ENCODE measurements around the gene ZBED4.
"Not testable (repeated sequence)": the region's sequence is repeated elsewhere in the genome, so short reads cannot be mapped to it uniquely, and the experiment has no call there.

Gene ZBED4

GRCh38 chr22:49827271-49827852, 26.3 kb upstream of the ZBED4 start:
- no peak for DNase-seq (ENCODE audit: low read depth in 2 of 2)

- DNase-seq (ENCODE audit: low read depth in 2 of 2), result peak; percentile 43 to 53
Observed at GRCh38 chr22:49827853-49828598, 25.6 kb upstream of the ZBED4 start, which contains the start of gene BRD1. Gene BRD1 (minus strand): TSS chr22:49827873. CDS start chr22:49824317, 3,556 bp downstream.

- DNase-seq (ENCODE audit: low read depth in 2 of 2), result no peak
Observed at GRCh38 chr22:49828599-49828965, 25.1 kb upstream of the ZBED4 start.

- DNase-seq (ENCODE audit: low read depth in 2 of 2), result no peak
Observed at GRCh38 chr22:49829044-49829853, 24.4 kb upstream of the ZBED4 start.

GRCh38 chr22:49833340-49834007, 20.2 kb upstream of the ZBED4 start:
- no peak for DNase-seq (ENCODE audit: low read depth in 2 of 2)

GRCh38 chr22:49838771-49839717, 14.6 kb upstream of the ZBED4 start:
- peak; percentile 75 to 79 for DNase-seq (ENCODE audit: low read depth in 2 of 2)

GRCh38 chr22:49845241-49845640, 8.4 kb upstream of the ZBED4 start:
- DNase-seq (ENCODE audit: low read depth in 2 of 2), result no peak

- DNase-seq (ENCODE audit: low read depth in 2 of 2), result no peak
Observed at GRCh38 chr22:49845666-49846459, 7.8 kb upstream of the ZBED4 start.

- DNase-seq (ENCODE audit: low read depth in 2 of 2), result no peak
Observed at GRCh38 chr22:49847751-49848689, 5.6 kb upstream of the ZBED4 start.

GRCh38 chr22:49848690-49849160, 4.9 kb upstream of the ZBED4 start:
- no peak for DNase-seq (ENCODE audit: low read depth in 2 of 2)

- DNase-seq (ENCODE audit: low read depth in 2 of 2), result no peak
Observed at GRCh38 chr22:49849161-49850020, 4.3 kb upstream of the ZBED4 start.

GRCh38 chr22:49850021-49850911, 3.4 kb upstream of the ZBED4 start:
- no peak for DNase-seq (ENCODE audit: low read depth in 2 of 2)

GRCh38 chr22:49850959-49851802, 2.5 kb upstream of the ZBED4 start:
- no peak for DNase-seq (ENCODE audit: low read depth in 2 of 2)

GRCh38 chr22:49852568-49852897, 1.1 kb upstream of the ZBED4 start:
- DNase-seq (ENCODE audit: low read depth in 2 of 2), result not testable (repeated sequence)

- DNase-seq (ENCODE audit: low read depth in 2 of 2), result no peak
Observed at GRCh38 chr22:49853981-49854831, 562 bp downstream of the ZBED4 start.
